NCI-H2227 (cell line): ENCODE results near the gene OOSP4A.

Experiments
- DNase-seq: peaks from one replicate; lab custom pipeline; 2025; ENCODE audit not compliant: unreplicated experiment; lab: John Stamatoyannopoulos, UW

The OOSP4A gene

GRCh38 chr11:59963733-59964132 is at the start of gene OOSP4A:
Gene OOSP4A (plus strand): TSS chr11:59964033. CDS start chr11:59964033, 0 bp downstream.
- no peak for DNase-seq

- DNase-seq, result no peak
These were observed 45.4 kb upstream of the OOSP4A start for GRCh38 chr11:59918480-59918879.

- DNase-seq, result no peak
These were observed 44.7 kb upstream of the OOSP4A start for GRCh38 chr11:59918987-59919589.

- no peak for DNase-seq
These were observed 40.0 kb upstream of the OOSP4A start for GRCh38 chr11:59923813-59924212.

GRCh38 chr11:59931688-59932087 is 32.1 kb upstream of the OOSP4A start:
- DNase-seq, result no peak

GRCh38 chr11:59938132-59938531 is 25.7 kb upstream of the OOSP4A start, which contains the start of gene OOSP1:
Gene OOSP1 (plus strand): TSS chr11:59938432. CDS start chr11:59938455, 23 bp downstream.
- DNase-seq, result no peak

- DNase-seq, result no peak
These were observed 25.1 kb upstream of the OOSP4A start for GRCh38 chr11:59938718-59939117.

GRCh38 chr11:59939482-59939881 is 24.4 kb upstream of the OOSP4A start:
- DNase-seq, result no peak

GRCh38 chr11:59941091-59941490 is 22.7 kb upstream of the OOSP4A start:
- no peak for DNase-seq

GRCh38 chr11:59943997-59944714 is 19.7 kb upstream of the OOSP4A start:
- DNase-seq, result no peak

- DNase-seq, result no peak
These were observed 19.1 kb upstream of the OOSP4A start for GRCh38 chr11:59944720-59945119.

- DNase-seq, result no peak
These were observed 10.2 kb upstream of the OOSP4A start for GRCh38 chr11:59953463-59954218.

GRCh38 chr11:59954219-59954847 is 9.5 kb upstream of the OOSP4A start:
- no peak for DNase-seq

- DNase-seq, result no peak
These were observed 6.7 kb upstream of the OOSP4A start for GRCh38 chr11:59957094-59957493.

- DNase-seq, result no peak
These were observed 3.1 kb upstream of the OOSP4A start for GRCh38 chr11:59960502-59961381.

- no peak for DNase-seq
These were observed 1.7 kb upstream of the OOSP4A start for GRCh38 chr11:59962107-59962482.

- no peak for DNase-seq
These were observed 1.6 kb downstream of the OOSP4A start for GRCh38 chr11:59965424-59965823.

GRCh38 chr11:59966201-59966600 is 2.4 kb downstream of the OOSP4A start:
- no peak for DNase-seq

- no peak for DNase-seq
These were observed 4.0 kb downstream of the OOSP4A start for GRCh38 chr11:59967677-59968394.

- DNase-seq, result no peak
These were observed 4.6 kb downstream of the OOSP4A start for GRCh38 chr11:59968395-59968783.
